GM18870 (cell line): ENCODE measurements around the gene PDZRN3.

Experiments used
- ATAC-seq: cut with Tn5 transposase; IDR thresholded peaks from one replicate; pipeline ENCODE4 v1.9.1; 2021; ENCODE audit warnings: moderate library complexity; ENCODE audit not compliant: unreplicated experiment

The PDZRN3 gene

DNA sequence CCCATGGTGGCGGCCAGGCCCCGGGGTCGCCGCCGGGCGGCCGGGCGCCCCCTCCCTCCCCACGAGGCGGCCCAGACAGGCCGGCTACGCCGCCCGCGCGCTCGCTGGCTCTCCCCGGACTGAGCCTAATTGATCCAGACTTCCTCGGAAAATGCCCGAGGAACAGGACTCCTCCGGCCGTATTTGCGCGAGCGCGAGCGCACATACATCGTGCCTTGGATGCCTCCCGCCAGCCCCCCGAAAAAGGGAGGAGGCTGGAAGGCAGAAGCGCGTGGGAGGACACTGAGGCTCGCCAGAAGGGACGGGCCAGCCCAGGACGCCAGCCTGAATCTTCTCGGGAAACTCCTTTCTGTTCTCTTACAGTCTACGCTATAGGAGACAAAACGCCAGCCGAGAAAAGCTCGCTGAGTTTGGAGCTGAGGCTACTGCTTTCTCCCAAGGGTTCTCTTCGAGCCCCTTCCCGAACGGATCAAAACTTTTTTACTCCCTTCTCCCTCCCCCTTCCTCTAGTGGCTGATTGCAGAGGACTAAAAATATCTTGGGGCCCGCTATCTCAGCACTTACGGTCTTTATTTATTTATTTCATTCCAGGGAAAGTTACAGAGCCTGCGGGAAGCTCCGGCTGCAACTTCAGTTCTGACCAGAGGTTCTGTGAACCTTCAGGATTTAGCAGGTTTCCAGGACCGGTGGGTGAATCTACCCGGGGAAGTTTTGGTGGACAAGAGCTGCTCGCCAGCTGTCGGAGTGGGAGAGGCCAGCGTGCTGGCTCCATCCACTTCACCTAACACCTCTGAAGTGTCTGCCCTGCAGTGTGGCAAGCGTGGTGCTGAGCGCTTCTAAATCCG lies at the start of gene PDZRN3:
PDZRN3 (minus strand) TSS at position 121 of the 845 bp plus-strand sequence.
- ATAC-seq: no peak

DNA sequence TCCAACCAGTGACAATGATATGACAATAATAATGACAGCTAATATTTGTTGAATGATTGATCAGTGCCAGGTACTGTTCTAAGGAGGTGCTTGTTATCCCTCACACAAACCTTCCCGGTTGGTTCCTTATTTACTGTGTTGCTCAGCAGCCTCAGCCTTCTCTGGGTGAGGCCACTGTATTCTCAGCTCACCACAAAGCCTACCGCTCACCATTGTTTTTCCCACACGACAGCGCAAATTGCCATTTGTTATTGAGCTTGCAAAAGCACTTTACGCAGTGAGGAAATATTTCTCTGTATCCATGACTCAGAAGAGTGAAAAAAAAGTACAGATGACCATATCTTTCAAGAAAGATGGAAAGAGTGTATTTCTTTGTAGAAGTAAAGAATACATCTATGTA lies 49.5 kb upstream of the PDZRN3 start:
- no peak for ATAC-seq

DNA sequence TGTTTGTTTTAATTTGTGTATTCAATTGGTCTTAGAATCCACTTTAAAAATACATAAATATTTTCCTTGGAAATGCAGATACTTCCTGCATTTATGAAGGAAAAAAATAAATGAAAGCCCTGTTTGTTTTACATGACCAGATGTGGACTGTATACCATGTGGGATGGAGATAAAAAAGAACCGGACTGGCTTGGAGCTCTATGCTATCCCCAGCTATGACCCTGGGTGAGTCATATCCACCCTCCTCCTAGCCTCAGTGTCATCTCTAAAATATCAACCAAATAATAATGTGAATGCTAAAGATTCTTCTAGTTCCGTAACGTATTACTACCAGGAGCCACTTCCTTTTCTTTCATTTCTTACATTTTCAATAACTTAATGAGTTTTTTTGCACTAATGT lies 44.5 kb upstream of the PDZRN3 start:
- ATAC-seq: no peak

DNA sequence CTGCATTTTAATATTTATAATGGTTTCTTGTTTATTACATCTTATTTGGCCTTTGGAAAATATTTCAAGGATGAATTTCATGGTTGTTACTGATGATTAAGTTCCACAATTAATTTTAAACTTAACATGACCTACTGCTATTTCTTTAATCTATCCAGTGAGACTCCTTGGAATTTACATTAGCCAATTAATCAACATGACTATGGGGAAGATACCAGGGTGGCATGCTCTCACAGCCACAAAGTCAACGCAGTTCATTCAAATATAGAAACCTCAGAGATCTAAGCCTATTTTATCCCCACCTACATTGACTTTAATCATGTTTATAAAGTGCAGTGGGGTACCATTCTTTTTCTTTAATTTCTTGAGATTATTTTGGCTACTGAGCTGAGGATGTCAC lies 43.6 kb upstream of the PDZRN3 start:
- no peak for ATAC-seq

DNA sequence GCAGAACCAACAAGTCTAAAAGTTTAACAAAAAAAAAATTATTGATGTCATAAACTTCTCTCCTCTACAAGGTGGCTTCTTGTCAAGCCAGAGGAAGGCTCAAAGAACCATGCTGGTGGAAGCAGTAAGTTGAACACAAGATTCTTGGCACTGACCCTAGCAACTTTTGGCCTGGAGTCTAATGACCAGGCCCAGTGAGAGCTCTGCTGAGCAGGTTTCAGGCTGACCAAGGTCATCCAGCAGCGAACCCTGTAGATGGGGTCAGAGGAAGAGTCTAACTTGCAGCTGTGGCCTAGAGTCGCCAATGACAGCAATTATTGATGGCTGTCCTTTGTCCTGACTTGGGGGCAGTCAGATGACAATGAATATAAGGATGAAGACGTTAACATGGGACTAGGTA lies 43.1 kb upstream of the PDZRN3 start:
- no peak for ATAC-seq

DNA sequence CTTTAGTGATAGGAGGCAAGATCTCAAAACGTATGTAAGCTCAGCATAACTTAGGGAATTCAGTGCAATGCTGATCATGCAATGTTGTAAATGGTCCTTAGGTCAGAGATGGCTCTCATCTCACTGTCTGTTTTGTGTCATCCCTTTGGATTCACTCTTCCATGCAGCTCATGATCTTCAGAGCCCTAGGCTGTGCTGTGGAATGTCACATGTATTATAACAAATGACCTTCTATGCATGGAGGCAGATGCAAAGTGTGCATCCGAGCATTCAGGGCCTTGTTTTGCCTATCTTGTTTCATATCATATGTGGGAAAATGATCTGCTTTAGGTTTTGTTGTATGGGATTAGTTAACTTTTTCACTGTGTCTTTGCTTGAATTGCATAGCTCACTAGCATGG lies 40.5 kb upstream of the PDZRN3 start:
- no peak for ATAC-seq

DNA sequence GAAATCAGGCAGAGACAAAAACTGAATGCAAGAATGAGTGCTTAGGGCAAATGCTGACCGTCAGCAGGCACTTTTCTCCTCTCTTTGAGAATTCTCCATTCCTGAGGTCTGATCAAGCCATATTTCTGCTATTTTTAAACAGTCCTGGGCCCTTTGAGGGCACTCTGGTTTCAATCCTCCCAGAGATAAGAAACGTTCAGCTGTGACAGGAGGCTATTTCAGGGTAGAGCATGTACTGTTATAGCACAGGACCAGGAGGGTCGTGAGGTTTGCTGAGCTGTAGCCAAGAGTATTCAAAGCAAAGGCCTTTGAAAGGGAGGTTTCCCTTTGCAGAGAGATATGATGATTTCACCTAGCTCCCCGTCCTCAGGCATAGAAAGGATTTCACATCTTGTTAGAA lies 39.6 kb upstream of the PDZRN3 start:
- ATAC-seq: no peak

DNA sequence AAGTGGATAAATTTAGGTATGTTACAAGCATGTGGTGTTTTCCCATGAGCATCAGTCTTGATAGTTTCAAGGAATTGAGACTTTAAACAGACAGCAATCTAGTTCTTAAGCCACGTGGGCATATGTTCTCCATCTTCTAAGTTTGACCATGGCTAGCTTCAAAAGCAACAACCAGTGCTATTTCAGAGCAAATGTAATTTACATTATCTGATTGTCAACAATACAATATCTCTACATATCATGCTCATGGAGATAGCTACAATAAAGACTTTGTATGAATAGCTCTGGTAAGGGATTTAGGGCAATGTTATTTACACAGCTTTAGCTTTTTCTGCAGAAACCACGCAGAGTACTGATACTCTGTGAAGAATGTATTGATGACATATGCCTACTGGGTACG lies 38.8 kb upstream of the PDZRN3 start:
- no peak for ATAC-seq

DNA sequence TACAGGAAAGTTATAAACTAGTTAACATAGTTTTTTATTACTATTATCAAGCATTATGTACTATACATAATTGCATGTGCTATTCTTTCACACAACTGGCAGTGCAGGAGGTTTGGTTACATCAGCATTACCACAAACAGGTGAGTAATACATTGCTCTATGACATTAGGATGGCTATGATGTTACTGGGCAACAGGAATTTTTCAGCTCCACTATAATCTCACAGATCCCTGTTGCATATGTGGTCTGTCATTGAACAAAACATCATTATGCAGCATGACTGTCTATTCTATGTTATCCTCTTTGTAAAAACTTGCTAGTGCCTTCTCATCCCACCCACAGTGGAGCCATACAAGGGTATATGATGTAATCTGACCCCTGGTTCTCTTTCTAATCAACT lies 36.5 kb upstream of the PDZRN3 start:
- ATAC-seq: no peak

DNA sequence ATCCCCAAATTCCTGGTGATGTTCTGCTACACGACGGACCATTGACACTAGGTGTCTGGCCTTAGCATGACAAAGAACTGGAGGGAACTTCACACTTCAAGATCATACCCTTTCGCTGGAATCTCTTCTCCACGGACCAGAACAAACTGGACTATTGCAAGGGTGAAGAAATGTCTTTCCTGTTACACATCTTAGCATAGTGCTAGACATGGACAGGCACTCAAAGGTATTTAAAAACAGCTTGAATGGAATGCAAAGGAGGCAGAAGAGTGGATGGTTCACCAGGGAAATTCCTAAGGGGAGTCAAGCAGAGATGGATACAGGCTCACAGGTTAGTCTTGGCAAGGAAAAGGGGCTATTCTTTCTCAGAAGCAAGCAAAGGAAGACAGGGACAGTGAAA lies 33.5 kb upstream of the PDZRN3 start:
- no peak for ATAC-seq

DNA sequence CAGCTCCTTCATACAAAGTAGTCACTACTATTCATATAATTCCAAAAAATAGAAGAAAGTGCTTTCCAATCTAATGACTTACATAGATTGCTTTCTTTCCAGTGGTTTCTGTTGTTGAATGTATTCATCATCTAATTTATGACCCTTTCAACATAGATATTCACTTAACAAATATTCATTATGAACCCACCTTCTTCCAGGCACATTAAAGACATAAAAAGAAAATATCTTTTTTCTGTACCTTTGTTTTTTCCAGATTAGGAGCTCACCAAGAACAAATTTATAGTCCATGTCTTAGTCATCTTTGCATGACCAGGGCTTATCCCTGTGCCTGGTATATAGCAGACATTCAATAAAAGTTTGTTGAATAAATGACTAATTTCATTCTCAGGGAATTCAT lies 32.4 kb upstream of the PDZRN3 start:
- ATAC-seq: no peak

DNA sequence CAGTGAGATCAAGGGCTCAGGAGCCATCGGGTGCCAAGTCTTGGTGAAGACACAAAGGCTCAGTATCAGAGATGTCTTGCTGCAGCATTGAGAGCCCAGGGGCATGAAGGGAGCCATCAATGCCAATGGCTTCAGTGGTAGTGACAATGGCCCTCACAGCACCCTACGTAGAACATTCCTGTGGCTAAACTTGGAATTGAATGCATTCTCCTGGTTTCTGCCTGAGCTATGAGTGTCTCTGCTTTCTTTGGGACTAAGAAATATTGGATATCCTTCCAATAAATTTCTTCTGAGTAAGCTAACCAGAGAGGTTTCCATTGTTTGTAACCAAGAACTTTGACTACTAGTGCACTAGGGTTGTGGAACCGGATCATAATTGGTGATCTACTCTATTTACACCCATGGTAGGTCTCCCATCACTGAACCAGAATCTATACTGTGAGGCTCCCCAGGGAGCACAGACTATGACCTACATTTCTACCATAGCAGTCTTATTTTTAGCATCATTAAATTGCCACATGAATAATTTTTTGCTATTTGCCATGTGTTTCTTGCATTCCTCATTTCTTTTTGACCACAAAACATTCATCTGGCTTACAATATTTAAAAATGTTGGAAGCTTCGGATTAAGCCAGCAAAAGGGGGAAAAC lies 31.6 kb upstream of the PDZRN3 start:
- no peak for ATAC-seq

DNA sequence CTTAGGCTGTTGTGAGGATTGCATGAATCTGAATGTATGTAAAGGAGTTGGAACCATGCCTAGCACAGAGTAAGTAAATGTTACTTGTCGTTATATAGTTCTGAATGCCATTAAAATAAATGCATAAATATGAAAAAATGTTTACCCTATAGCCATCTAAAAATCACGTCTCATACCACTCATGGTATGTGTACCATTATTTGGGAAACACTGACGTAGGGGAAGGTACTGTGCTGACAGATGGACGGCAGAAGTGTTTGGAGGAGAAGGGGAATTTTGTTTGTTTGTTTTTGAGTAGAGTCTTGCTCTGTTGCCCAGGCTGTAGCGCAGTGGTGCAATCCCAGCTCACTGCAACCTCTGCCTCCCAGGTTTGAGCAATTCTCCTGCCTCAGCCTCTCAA lies 30.5 kb upstream of the PDZRN3 start:
- ATAC-seq: no peak

DNA sequence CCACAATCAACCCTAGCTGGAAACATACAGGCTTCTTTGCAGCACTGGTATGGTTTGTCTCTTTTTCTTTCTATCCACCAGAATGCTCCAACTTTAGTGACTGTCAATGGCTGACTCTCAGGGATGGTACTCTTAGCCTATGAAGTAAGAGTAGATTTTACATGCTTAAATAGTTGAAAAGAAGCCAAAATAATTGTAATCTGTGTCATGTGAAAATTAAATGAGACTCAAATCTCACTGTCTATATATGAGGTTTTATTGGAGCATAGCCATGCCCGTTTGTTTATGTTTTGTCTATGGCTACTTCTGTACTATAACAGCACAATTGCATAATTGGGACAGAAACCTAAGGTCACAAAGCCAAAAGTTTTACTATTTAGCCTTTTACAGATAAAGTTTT lies 29.1 kb upstream of the PDZRN3 start:
- no peak for ATAC-seq

DNA sequence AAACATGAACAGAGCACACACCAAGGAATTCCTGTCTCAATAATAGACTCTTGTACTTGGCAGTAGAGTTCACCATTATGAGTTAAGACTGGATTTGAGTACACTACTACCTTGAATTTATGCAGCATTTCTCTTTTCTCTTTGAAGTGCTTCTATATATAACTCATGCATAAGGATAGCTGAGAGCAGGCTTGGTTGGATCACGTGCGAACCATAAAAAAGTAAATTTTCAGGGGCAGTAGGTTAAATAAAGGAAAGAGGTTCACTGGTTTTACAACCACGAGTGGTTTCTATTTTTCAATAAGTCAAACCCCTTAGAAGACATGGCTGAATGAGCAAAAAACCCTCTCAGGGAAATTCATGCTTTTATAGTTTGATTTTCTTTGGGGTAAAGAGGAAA lies 28.6 kb upstream of the PDZRN3 start:
- ATAC-seq: no peak

DNA sequence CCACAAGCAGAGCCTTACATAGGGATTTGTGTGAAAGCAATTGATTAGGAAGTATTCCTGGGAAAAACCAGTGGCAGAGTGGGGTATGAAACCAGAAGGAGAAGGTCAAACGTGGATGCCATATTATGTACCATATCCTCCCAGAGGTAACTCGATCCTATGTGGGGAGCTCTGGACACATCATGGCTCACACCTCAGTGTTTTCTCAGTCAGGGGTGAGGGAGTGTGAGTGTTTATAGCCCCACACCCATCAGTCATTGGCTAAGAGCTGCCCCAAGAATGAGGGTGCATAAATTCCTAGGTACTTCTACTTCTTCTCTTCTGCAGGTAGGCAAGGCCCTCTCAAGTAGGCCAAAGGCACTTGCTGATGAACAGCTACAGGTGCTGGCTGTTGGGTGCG lies 28.2 kb upstream of the PDZRN3 start:
- ATAC-seq: no peak

DNA sequence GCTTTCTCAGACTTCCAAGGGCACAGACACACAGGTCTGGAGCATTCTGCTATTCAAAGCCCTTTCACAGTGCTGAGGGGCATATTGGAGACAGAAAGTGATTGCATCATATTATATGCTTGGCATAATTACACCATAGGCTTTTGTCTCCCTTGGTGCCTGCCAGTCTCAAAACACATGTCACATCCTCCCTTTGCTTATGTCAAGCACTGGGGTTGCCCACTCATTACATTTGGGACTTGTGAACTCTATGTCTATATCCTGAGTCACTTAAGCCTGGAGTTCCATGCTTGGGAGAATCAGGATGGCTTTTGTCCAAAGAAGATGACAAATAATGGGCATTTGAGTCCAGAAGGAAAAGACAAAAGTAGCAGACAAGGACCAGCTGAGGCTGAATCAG lies 12.3 kb upstream of the PDZRN3 start:
- ATAC-seq: no peak

DNA sequence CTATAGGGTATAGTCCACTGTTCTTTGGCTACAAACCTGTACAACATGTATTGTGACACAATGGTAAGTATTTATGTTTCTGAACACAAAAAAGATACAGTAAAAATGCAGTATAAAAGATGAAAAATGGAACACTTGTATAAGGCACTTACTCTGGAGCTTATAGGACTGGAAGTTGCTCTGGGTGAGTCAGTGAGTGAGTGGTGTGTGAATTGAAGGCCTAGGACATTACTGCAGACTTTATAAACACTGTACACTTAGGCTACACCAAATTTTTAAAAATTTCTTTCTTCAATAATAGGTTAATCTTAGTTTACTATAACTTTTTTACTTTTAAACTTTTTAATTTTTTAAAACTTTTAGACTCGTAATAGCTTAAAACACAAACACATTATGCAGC lies 10.5 kb upstream of the PDZRN3 start:
- no peak for ATAC-seq

DNA sequence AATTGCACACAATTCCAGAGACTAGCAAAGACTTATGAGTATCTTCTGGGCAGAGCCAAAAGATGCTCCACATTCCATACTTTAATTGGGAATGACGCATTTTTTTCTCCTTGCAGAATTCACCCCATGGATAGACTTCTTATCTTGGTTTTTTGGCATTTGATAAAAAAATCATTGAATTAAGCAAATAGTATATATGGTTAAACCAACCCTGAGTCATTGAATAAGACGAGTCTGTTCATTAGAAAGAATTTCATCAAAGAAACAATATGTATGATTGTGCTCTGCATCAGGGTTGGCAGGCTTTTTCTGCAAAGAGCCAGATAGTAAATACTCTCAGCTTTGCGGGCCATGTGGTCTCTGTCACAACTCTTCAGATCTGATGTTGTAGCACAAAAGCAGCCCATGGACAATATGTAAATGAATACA lies 9.2 kb upstream of the PDZRN3 start:
- no peak for ATAC-seq

DNA sequence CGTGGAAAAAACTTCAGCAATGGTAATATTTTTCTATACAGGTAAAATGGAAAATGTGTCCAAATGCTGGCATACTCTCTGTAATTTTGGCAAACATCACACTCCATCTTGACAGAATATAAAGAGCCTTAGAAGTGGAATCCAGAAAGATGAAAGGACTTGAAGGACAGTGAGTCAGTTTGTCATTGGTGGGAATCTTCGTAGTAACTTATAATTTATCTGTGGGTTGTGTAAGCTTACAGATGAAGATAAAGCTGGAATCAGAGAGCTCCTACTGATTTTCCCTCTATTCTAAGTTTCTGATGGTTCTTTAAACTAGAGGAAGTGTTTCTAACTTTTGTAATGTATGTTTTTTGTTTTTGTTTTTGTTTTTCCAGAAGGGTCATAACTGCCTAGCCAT lies 8.7 kb upstream of the PDZRN3 start:
- ATAC-seq: no peak

DNA sequence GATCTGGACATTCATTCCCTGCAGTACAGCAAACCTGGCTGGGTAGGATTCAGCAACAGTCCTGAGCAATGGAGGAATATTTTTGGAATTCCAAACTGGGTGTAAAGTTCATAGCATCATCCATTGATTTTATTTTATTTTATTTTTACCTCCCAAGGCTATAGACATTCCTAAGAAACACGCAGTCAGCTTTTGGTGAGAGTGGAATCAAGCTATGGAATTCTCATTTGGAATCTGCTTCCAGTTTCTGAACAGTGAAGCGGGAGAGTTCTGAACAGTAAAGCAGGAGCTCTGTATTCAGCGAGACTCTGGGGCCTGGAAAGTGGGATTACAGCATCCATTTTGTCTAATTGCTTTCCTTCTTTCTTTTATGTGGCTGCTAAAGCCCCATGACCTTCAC lies 1.4 kb upstream of the PDZRN3 start:
- no peak for ATAC-seq

DNA sequence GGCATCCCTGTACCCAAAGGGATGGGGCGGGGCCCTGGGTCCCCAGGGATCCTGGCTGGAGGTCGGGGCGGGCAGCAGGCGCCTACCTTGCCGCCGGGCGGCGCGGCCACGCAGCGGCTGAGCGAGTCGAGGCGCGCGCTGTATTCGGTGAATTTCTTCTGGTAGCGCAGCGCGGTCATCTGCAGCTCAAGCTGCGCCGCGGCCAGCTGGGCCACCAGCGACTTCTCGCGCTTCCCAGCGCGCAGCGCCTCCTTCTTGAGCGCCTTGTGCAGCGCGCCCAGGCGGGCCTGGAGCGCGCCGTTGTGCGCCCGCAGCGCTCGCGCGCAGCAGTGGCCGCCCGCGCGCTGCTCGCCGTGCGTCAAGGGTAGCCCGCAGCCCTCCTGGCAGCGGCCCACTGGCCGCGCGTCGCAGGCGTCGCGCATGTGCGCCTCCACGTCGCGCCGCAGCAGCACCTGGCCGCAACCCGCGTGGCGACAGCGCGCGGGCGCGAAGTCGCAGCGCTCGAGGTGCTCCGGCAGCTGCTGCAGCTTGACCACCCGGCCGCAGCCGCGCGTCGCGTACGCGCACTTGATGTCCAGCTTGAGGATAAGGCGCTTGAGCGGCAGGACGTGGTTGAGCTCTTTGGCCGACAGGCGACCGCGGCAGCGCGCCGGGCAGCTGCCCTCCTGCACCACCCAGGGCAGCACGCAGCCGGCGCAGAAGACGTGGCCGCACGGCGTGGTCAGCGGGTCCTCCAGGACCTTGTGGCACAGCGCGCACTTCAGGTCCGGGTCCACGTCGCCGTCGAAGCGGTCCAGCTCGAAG lies 522 bp downstream of the PDZRN3 start:
- no peak for ATAC-seq
